HL-60/S4 (cell line): ENCODE results near the gene CEP68.

Source experiments
- in situ Hi-C: fragments of 300-500 bp; cut with MboI; formaldehyde crosslinking; loops from 2 replicates; pipeline ENCODE4 v1.14.3; 2022; ENCODE audit warnings: low sequenced_read_pairs

The CEP68 gene

GRCh38 chr2:65054749-65055421 is 1.3 kb upstream of the CEP68 start:
- in situ Hi-C loops = no loop called here

GRCh38 chr2:65055422-65056214 is 598 bp upstream of the CEP68 start:
- in situ Hi-C loops = no loop called here

- in situ Hi-C loops = no loop called here
These were observed 799 bp downstream of the CEP68 start for GRCh38 chr2:65057054-65057375.

- in situ Hi-C loops = no loop called here
These were observed 1.3 kb downstream of the CEP68 start for GRCh38 chr2:65057391-65058052.

- in situ Hi-C loops = no loop called here
These were observed 2.9 kb downstream of the CEP68 start for GRCh38 chr2:65059071-65059470.

GRCh38 chr2:65061146-65061909 is 5.1 kb downstream of the CEP68 start:
- in situ Hi-C loops = loop anchor here (10.0 kb wide), 2 partner anchors 103 to 513 kb away; no protein-coding TSS in a partner anchor

GRCh38 chr2:65061910-65062339 is 5.7 kb downstream of the CEP68 start:
- in situ Hi-C loops = loop anchor here (10.0 kb wide), 2 partner anchors 103 to 513 kb away; no protein-coding TSS in a partner anchor

GRCh38 chr2:65062843-65063825 is 6.9 kb downstream of the CEP68 start:
- in situ Hi-C loops = loop anchor here (10.0 kb wide), 2 partner anchors 102 to 512 kb away; no protein-coding TSS in a partner anchor

- in situ Hi-C loops = loop anchor here (10.0 kb wide), 2 partner anchors 100 to 510 kb away; no protein-coding TSS in a partner anchor
These were observed 8.7 kb downstream of the CEP68 start for GRCh38 chr2:65064728-65065552.

- in situ Hi-C loops = loop anchor here (10.0 kb wide), 2 partner anchors 97 to 507 kb away; no protein-coding TSS in a partner anchor
These were observed 11.8 kb downstream of the CEP68 start for GRCh38 chr2:65067806-65068553.

- in situ Hi-C loops = loop anchor here (10.0 kb wide), 2 partner anchors 95 to 505 kb away; no protein-coding TSS in a partner anchor
These were observed 13.2 kb downstream of the CEP68 start for GRCh38 chr2:65069439-65069824.

- in situ Hi-C loops = no loop called here
These were observed 14.1 kb downstream of the CEP68 start for GRCh38 chr2:65070172-65070830.

- in situ Hi-C loops = no loop called here
These were observed 14.6 kb downstream of the CEP68 start for GRCh38 chr2:65070856-65071255.

GRCh38 chr2:65071499-65072180 is 15.4 kb downstream of the CEP68 start:
- in situ Hi-C loops = no loop called here

- in situ Hi-C loops = no loop called here
These were observed 16.2 kb downstream of the CEP68 start for GRCh38 chr2:65072181-65072970.
